ENCODE results near the gene CCDC137.

Gene CCDC137

DNA sequence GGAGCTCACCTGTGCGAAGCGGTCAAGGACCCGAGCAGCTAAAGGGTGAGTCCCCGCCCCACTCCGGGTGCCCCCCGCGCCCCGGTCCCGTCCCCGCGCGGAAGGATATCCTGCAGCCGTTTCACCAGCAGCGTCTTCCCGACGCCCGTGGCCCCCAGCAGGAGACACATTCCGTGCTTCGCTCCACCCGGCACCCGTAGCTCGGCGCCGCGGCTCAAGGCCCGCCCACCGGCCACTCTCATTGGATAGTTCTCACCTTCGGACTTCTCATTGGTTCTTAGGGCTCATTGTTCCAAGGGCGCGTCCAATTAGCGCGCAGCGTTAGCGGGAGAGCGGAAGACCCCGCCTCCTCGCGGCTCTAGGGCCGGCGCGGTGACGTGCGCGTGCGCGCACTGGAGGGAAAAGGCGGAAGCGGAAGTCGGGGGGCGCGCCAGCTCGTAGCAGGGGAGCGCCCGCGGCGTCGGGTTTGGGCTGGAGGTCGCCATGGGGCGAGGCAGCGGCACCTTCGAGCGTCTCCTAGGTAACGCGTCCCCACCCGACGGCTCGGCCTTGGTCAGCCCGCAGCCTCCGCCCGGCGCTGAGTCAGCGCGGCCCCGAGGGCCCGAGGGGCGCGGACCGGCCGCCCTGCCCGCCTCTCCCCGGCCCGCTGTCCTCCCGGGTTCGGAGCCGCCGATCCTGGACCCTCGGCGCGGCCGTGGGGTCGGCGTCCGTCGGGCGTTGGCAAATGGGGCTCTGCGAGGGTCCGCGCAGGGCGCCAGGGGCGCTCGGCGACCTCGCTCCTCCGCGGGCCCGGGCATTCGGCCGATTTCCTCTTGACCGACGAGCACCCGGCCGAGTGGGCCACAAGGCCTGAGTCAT lies 17.3 kb downstream of the CCDC137 start, which contains the start of the genes ARL16 and HGS (continued):
- TF ChIP-seq, protein P1, sequence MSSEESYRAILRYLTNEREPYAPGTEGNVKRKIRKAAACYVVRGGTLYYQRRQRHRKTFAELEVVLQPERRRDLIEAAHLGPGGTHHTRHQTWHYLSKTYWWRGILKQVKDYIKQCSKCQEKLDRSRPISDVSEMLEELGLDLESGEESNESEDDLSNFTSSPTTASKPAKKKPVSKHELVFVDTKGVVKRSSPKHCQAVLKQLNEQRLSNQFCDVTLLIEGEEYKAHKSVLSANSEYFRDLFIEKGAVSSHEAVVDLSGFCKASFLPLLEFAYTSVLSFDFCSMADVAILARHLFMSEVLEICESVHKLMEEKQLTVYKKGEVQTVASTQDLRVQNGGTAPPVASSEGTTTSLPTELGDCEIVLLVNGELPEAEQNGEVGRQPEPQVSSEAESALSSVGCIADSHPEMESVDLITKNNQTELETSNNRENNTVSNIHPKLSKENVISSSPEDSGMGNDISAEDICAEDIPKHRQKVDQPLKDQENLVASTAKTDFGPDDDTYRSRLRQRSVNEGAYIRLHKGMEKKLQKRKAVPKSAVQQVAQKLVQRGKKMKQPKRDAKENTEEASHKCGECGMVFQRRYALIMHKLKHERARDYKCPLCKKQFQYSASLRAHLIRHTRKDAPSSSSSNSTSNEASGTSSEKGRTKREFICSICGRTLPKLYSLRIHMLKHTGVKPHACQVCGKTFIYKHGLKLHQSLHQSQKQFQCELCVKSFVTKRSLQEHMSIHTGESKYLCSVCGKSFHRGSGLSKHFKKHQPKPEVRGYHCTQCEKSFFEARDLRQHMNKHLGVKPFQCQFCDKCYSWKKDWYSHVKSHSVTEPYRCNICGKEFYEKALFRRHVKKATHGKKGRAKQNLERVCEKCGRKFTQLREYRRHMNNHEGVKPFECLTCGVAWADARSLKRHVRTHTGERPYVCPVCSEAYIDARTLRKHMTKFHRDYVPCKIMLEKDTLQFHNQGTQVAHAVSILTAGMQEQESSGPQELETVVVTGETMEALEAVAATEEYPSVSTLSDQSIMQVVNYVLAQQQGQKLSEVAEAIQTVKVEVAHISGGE (tag by site-specific recombination; conservative IDR thresholded peaks at IDR 0.05; ENCODE audit: low read depth) = peak; percentile 81
- TF ChIP-seq SCRT1 (tag by site-specific recombination; IDR thresholded peaks at IDR 0.05; ENCODE audit: borderline replicate concordance) = no peak
- TF ChIP-seq ZNF530 (tag by site-specific recombination; IDR thresholded peaks at IDR 0.05; ENCODE audit: low read depth) = no peak
- no peak for TF ChIP-seq ZNF24 (tag by site-specific recombination; IDR thresholded peaks at IDR 0.05)
- TF ChIP-seq ZBTB8A (tag by site-specific recombination; IDR thresholded peaks at IDR 0.05) = peak; percentile 90
- TF ChIP-seq, protein P2, sequence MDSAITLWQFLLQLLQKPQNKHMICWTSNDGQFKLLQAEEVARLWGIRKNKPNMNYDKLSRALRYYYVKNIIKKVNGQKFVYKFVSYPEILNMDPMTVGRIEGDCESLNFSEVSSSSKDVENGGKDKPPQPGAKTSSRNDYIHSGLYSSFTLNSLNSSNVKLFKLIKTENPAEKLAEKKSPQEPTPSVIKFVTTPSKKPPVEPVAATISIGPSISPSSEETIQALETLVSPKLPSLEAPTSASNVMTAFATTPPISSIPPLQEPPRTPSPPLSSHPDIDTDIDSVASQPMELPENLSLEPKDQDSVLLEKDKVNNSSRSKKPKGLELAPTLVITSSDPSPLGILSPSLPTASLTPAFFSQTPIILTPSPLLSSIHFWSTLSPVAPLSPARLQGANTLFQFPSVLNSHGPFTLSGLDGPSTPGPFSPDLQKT (IDR thresholded peaks at IDR 0.05; ENCODE audit: borderline replicate concordance, low read depth, low read length) = no peak; the same call in 1 of the 2 replicates
- TF ChIP-seq, protein P3, sequence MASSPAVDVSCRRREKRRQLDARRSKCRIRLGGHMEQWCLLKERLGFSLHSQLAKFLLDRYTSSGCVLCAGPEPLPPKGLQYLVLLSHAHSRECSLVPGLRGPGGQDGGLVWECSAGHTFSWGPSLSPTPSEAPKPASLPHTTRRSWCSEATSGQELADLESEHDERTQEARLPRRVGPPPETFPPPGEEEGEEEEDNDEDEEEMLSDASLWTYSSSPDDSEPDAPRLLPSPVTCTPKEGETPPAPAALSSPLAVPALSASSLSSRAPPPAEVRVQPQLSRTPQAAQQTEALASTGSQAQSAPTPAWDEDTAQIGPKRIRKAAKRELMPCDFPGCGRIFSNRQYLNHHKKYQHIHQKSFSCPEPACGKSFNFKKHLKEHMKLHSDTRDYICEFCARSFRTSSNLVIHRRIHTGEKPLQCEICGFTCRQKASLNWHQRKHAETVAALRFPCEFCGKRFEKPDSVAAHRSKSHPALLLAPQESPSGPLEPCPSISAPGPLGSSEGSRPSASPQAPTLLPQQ (tag by site-specific recombination; IDR thresholded peaks at IDR 0.05) = 0 out of 2 replicates have a peak, but pooled peaks have one; percentile 16
- TF ChIP-seq, protein P4, sequence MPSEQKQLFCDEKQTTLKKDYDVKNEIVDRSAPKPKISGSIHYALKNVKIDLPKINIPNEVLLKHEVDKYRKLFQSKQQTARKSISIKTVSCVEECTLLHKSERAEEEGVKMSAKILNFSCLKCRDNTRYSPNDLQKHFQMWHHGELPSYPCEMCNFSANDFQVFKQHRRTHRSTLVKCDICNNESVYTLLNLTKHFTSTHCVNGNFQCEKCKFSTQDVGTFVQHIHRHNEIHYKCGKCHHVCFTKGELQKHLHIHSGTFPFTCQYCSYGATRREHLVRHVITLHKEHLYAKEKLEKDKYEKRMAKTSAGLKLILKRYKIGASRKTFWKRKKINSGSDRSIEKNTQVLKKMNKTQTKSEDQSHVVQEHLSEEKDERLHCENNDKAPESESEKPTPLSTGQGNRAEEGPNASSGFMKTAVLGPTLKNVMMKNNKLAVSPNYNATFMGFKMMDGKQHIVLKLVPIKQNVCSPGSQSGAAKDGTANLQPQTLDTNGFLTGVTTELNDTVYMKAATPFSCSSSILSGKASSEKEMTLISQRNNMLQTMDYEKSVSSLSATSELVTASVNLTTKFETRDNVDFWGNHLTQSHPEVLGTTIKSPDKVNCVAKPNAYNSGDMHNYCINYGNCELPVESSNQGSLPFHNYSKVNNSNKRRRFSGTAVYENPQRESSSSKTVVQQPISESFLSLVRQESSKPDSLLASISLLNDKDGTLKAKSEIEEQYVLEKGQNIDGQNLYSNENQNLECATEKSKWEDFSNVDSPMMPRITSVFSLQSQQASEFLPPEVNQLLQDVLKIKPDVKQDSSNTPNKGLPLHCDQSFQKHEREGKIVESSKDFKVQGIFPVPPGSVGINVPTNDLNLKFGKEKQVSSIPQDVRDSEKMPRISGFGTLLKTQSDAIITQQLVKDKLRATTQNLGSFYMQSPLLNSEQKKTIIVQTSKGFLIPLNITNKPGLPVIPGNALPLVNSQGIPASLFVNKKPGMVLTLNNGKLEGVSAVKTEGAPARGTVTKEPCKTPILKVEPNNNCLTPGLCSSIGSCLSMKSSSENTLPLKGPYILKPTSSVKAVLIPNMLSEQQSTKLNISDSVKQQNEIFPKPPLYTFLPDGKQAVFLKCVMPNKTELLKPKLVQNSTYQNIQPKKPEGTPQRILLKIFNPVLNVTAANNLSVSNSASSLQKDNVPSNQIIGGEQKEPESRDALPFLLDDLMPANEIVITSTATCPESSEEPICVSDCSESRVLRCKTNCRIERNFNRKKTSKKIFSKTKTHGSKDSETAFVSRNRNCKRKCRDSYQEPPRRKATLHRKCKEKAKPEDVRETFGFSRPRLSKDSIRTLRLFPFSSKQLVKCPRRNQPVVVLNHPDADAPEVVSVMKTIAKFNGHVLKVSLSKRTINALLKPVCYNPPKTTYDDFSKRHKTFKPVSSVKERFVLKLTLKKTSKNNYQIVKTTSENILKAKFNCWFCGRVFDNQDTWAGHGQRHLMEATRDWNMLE (tag by site-specific recombination; conservative IDR thresholded peaks at IDR 0.05; ENCODE audit: low read depth) = peak; percentile 33; the same call in 1 of the 2 replicates
- no peak for TF ChIP-seq ZNF473 (tag by site-specific recombination; IDR thresholded peaks at IDR 0.05)
- 0 out of 2 replicates have a peak, but pooled peaks have one; percentile 4 for TF ChIP-seq ZFHX2 (tag by site-specific recombination; conservative IDR thresholded peaks at IDR 0.05)
- no peak for TF ChIP-seq ZNF707 (tag by site-specific recombination; IDR thresholded peaks at IDR 0.05)
- TF ChIP-seq, protein P5, sequence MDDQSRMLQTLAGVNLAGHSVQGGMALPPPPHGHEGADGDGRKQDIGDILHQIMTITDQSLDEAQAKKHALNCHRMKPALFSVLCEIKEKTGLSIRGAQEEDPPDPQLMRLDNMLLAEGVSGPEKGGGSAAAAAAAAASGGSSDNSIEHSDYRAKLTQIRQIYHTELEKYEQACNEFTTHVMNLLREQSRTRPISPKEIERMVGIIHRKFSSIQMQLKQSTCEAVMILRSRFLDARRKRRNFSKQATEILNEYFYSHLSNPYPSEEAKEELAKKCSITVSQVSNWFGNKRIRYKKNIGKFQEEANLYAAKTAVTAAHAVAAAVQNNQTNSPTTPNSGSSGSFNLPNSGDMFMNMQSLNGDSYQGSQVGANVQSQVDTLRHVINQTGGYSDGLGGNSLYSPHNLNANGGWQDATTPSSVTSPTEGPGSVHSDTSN (CRISPR knock-in tag; IDR thresholded peaks at IDR 0.05) = peak; percentile 60
- TF ChIP-seq ZNF510 (tag by site-specific recombination; IDR thresholded peaks at IDR 0.05; ENCODE audit: insufficient replicate concordance) = no peak
- no peak for TF ChIP-seq OVOL3 (tag by site-specific recombination; IDR thresholded peaks at IDR 0.05)
- TF ChIP-seq ZNF521 (tag by site-specific recombination; IDR thresholded peaks at IDR 0.05) = no peak
- TF ChIP-seq, protein P6, sequence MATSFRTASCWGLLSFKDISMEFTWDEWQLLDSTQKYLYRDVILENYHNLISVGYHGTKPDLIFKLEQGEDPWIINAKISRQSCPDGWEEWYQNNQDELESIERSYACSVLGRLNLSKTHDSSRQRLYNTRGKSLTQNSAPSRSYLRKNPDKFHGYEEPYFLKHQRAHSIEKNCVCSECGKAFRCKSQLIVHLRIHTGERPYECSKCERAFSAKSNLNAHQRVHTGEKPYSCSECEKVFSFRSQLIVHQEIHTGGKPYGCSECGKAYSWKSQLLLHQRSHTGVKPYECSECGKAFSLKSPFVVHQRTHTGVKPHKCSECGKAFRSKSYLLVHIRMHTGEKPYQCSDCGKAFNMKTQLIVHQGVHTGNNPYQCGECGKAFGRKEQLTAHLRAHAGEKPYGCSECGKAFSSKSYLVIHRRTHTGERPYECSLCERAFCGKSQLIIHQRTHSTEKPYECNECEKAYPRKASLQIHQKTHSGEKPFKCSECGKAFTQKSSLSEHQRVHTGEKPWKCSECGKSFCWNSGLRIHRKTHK (tag by site-specific recombination; IDR thresholded peaks at IDR 0.05) = no peak
- TF ChIP-seq TRIM28 (IDR thresholded peaks at IDR 0.05; ENCODE audit: borderline replicate concordance, low read length) = no peak
- TF ChIP-seq ZNF311 (tag by site-specific recombination; IDR thresholded peaks at IDR 0.05; ENCODE audit: borderline replicate concordance) = no peak

All from HEK293 (cell line).